ENCODE data around the gene TRRAP. TPM values are rescaled to one million over a fixed set of nuclear protein-coding genes. Genes with fewer than 3 reads are reported as not detected.

TRRAP gene
- total and polyA plus RNA-seq, 2 experiments from 2014 or later: 14.9 to 58.7 TPM

GRCh38 chr7:99000904-99001465 is 122.7 kb downstream of the TRRAP start (continued):
- TF ChIP-seq ZNF462 (CRISPR knock-in tag; IDR thresholded peaks at IDR 0.05) (no peak), ZNF114 (CRISPR knock-in tag; IDR thresholded peaks at IDR 0.05) (no peak)

GRCh38 chr7:99001482-99002147 is 123.3 kb downstream of the TRRAP start:
- H3K4me2 ChIP-seq: no peak overlapping the region
- H3K4me1 ChIP-seq (ENCODE audit: insufficient read depth): no peaks in the 10 kb centered on the region
- no peaks in the 10 kb centered on the region for H3K9me3 Mint-ChIP-seq
- TF ChIP-seq ZNF331 (CRISPR knock-in tag; IDR thresholded peaks at IDR 0.05; ENCODE audit: low read depth) (no peak), JUNB (IDR thresholded peaks at IDR 0.05; ENCODE audit: unreplicated experiment) (no peak), POLR2AphosphoS5 (IDR thresholded peaks at IDR 0.05; ENCODE audit: low read depth) (no peak), STAT1 (IDR thresholded peaks at IDR 0.05; ENCODE audit: unreplicated experiment) (no peak), CTCF (conservative IDR thresholded peaks at IDR 0.05; ENCODE audit: low read depth in 2 of 2) (no peak)

More at GRCh38 chr7:99001482-99002147, 123.3 kb downstream of the TRRAP start:
- no peaks in the 10 kb centered on the region for H3K27me3 ChIP-seq (ENCODE audit: insufficient read depth)
- no peaks in the 10 kb centered on the region for H3K79me2 ChIP-seq (replicated peaks; ENCODE audit: insufficient read depth)
- H3K4me3 Mint-ChIP-seq: no peak overlapping the region
- no peaks in the 10 kb centered on the region; the same call in 2 of the 3 replicates for H3K4me1 Mint-ChIP-seq
- H3K36me3 Mint-ChIP-seq (ENCODE audit: low read depth): peaks cover 58% of the 10 kb centered on the region
- H3K27ac ChIP-seq (ENCODE audit: low read depth): no peak overlapping the region
- no peak for ATAC-seq
- no peak for DNase-seq (ENCODE audit: low spot score)
- H4K20me1 ChIP-seq (replicated peaks; ENCODE audit: insufficient read depth): no peaks in the 10 kb centered on the region; the same call in 1 of the 2 replicates
- no peak overlapping the region for H2AFZ ChIP-seq
- H3K27ac Mint-ChIP-seq: no peak overlapping the region; the same call in 1 of the 2 replicates
- H3K36me3 ChIP-seq (ENCODE audit: insufficient read depth): peaks cover 6% of the 10 kb centered on the region; the same call in 1 of the 2 replicates
- no peak overlapping the region for H3K4me3 ChIP-seq
- H3K27me3 Mint-ChIP-seq (ENCODE audit: insufficient read depth, low read depth, poor library complexity): peaks cover 2% of the 10 kb centered on the region
- no peaks in the 10 kb centered on the region for H3K9me2 ChIP-seq (ENCODE audit: insufficient read depth)
- H3F3A ChIP-seq (replicated peaks; ENCODE audit: low read depth): no peaks in the 10 kb centered on the region

All from GM23338 (cell line).